Subcutaneous adipose tissue (tissue), 4 donors: Measurements from ENCODE around the gene SACS. TPM values are rescaled to one million over a fixed set of nuclear protein-coding genes. Genes with fewer than 3 reads are reported as not detected.

Experiments
- CTCF ChIP-seq: fragments of 450-650 bp; IDR thresholded peaks from one replicate; pipeline ENCODE4 v1.5.1; 2016; ENCODE audit warnings: low read depth, mild to moderate bottlenecking, control low read depth, antibody characterized with exemption, moderate library complexity
- total RNA-seq, 4 donors: library from RNA; depleted of rRNA; stranded (reverse); fragments of >200 nt; gene quantifications; one replicate each; pipeline ENCODE4 v1.1.0, GENCODE V29; 2016

Gene SACS, protein sequence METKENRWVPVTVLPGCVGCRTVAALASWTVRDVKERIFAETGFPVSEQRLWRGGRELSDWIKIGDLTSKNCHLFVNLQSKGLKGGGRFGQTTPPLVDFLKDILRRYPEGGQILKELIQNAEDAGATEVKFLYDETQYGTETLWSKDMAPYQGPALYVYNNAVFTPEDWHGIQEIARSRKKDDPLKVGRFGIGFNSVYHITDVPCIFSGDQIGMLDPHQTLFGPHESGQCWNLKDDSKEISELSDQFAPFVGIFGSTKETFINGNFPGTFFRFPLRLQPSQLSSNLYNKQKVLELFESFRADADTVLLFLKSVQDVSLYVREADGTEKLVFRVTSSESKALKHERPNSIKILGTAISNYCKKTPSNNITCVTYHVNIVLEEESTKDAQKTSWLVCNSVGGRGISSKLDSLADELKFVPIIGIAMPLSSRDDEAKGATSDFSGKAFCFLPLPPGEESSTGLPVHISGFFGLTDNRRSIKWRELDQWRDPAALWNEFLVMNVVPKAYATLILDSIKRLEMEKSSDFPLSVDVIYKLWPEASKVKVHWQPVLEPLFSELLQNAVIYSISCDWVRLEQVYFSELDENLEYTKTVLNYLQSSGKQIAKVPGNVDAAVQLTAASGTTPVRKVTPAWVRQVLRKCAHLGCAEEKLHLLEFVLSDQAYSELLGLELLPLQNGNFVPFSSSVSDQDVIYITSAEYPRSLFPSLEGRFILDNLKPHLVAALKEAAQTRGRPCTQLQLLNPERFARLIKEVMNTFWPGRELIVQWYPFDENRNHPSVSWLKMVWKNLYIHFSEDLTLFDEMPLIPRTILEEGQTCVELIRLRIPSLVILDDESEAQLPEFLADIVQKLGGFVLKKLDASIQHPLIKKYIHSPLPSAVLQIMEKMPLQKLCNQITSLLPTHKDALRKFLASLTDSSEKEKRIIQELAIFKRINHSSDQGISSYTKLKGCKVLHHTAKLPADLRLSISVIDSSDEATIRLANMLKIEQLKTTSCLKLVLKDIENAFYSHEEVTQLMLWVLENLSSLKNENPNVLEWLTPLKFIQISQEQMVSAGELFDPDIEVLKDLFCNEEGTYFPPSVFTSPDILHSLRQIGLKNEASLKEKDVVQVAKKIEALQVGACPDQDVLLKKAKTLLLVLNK (N-terminal part only)
- total RNA-seq, result 10 to 100 TPM; 16.6 to 25.0 (median 19.9) TPM

GRCh38 chr13:23433171-23434153, at the start of gene SACS:
TSS of gene SACS (minus strand) at chr13:23433702. CDS start at chr13:23411239, 22,463 bp downstream.
- no peak for TF ChIP-seq CTCF

- no peak for TF ChIP-seq CTCF
Observed at GRCh38 chr13:23480324-23480723, 46.8 kb upstream of the SACS start.

DNA sequence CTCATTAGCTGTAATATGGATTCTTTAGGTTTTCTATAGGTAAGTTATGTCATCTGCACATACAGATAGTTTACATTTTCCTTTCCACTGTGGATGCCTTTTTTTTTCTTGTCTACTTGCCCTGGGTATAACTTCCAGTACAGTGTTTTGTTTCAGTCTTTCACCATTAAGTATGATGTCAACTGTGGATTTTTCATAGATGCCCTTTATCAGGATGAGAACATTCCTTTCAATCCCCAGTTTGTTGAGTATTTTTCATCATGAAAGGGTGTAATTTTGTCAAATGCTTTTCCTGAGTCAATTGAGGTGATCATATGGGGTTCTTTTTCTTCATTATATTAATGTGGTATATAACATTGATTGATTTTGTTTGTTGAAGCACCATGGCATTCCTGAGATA, 43.6 kb upstream of the SACS start:
- TF ChIP-seq CTCF, result no peak

- no peak for TF ChIP-seq CTCF
Observed at GRCh38 chr13:23473221-23473620, 39.7 kb upstream of the SACS start.

DNA sequence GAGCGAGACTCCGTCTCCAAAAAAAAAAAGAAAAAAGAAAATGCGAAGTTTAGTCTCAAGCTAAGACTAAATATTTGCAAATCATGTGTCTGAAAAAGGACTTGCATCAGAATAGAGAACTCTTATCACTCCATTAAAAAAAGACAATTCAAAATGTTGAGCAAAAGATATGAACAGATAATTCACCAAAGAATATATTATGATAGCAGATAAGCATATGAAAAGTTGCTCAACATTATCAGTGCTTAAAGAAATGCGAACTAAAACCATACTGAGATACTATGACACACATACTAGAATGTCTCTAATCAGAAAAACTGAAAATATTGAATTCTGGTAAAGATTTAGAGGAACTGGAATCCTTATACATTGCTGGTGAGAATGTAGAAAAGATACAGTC, 38.7 kb upstream of the SACS start:
- no peak for TF ChIP-seq CTCF

GRCh38 chr13:23470790-23471614, 37.5 kb upstream of the SACS start:
- no peak for TF ChIP-seq CTCF
